K562 (cell line): ENCODE results near the gene CEMIP. TPM values are rescaled to one million over a fixed set of nuclear protein-coding genes. Genes with fewer than 3 reads are reported as not detected.

Source experiments
- BRD9 ChIP-seq: fragments of 450-650 bp; IDR thresholded peaks from 2 replicates; pipeline ENCODE4 v1.6.1; 2018; ENCODE audit warnings: low read depth; ENCODE audit not compliant: partially characterized antibody
- CBFA2T3 ChIP-seq: fragments of 450-650 bp; IDR thresholded peaks from 2 replicates; pipeline ENCODE4 v1.6.1; 2017
- CHD1 ChIP-seq: fragments of 200-600 bp; sonication (generic); IDR thresholded peaks from one replicate; pipeline ENCODE4 v1.6.1; 2012; ENCODE audit warnings: mild to moderate bottlenecking, moderate library complexity, low read length, inconsistent platforms
- CHD4 ChIP-seq: fragments of 200-600 bp; sonication (generic); IDR thresholded peaks from 3 replicates; pipeline ENCODE4 v1.6.1; 2012; ENCODE audit warnings: low read depth, mild to moderate bottlenecking, mixed read lengths, low read length, inconsistent platforms; ENCODE audit not compliant: insufficient read depth, insufficient replicate concordance, poor library complexity, severe bottlenecking
- CREM ChIP-seq: IDR thresholded peaks from 2 replicates; pipeline ENCODE4 v1.6.1; 2014; ENCODE audit warnings: antibody characterized with exemption, low read depth
- DDX20 ChIP-seq: fragments of 450-650 bp; IDR thresholded peaks from 2 replicates; pipeline ENCODE4 v1.6.1; 2016; ENCODE audit warnings: missing genetic modification characterization, low read depth, mild to moderate bottlenecking, missing compliant biosample characterization, moderate library complexity
- DPF2 ChIP-seq: fragments of 450-650 bp; IDR thresholded peaks from 2 replicates; pipeline ENCODE4 v1.6.1; 2016
- EGR1 ChIP-seq: fragments of 450-650 bp; conservative IDR thresholded peaks from 2 replicates; pipeline ENCODE4 v1.6.1; 2017; ENCODE audit warnings: mild to moderate bottlenecking
- FOSL1 ChIP-seq: fragments of 200-800 bp; sonication (Bioruptor generic); conservative IDR thresholded peaks from 2 replicates; pipeline ENCODE4 v1.6.1; 2016; ENCODE audit warnings: missing genetic modification characterization, missing compliant biosample characterization
- FOXJ2 ChIP-seq: fragments of 200-800 bp; sonication (Bioruptor generic); IDR thresholded peaks from 2 replicates; pipeline ENCODE4 v1.6.1; 2016; ENCODE audit warnings: missing genetic modification characterization, missing compliant biosample characterization
- GATA2 ChIP-seq: sonication (generic); formaldehyde crosslinking; IDR thresholded peaks from 2 replicates; pipeline ENCODE4 v1.4.0; 2020; ENCODE audit warnings: mild to moderate bottlenecking, missing genetic modification reagents
- HIVEP1 ChIP-seq: fragments of 250-450 bp; sonication (Bioruptor Pico); IDR thresholded peaks from 2 replicates; pipeline ENCODE4 v1.4.0; 2020; ENCODE audit warnings: mild to moderate bottlenecking
- MAZ ChIP-seq, 2 experiments: fragments of 450-650 bp in 1 of 2; sonication (generic) in 1 of 2; formaldehyde crosslinking; IDR thresholded peaks in 1 of 2; conservative IDR thresholded peaks in 1 of 2; 2 replicates each; pipeline versions ENCODE4 v1.4.0 to v1.5.0; 2020; ENCODE audit warnings: mild to moderate bottlenecking in 1 of 2, missing genetic modification reagents in 1 of 2
- PCBP1 ChIP-seq: fragments of 200-400 bp; formaldehyde crosslinking; IDR thresholded peaks from 2 replicates; pipeline ENCODE4 v1.6.1; 2018; ENCODE audit warnings: mild to moderate bottlenecking, low read depth, low read length; ENCODE audit not compliant: poor library complexity, severe bottlenecking
- PHF20 ChIP-seq: fragments of 450-650 bp; IDR thresholded peaks from 2 replicates; pipeline ENCODE4 v1.6.1; 2018; ENCODE audit not compliant: partially characterized antibody
- POLR2A ChIP-seq: fragments of 450-650 bp; conservative IDR thresholded peaks from 2 replicates; pipeline ENCODE4 v1.6.1; 2016
- POLR2B ChIP-seq: fragments of 450-650 bp; IDR thresholded peaks from 2 replicates; pipeline ENCODE4 v1.6.1; 2018; ENCODE audit warnings: low read depth; ENCODE audit not compliant: partially characterized antibody
- ZBTB17 ChIP-seq: fragments of 450-650 bp; formaldehyde crosslinking; IDR thresholded peaks from 2 replicates; pipeline ENCODE4 v1.4.0; 2020; ENCODE audit warnings: mild to moderate bottlenecking
- ZC3H4 ChIP-seq: sonication (generic); formaldehyde crosslinking; IDR thresholded peaks from 2 replicates; pipeline ENCODE4 v1.9.0; 2021; ENCODE audit warnings: missing genetic modification reagents, borderline replicate concordance
- ZNF224 ChIP-seq: sonication (generic); formaldehyde crosslinking; IDR thresholded peaks from 2 replicates; pipeline ENCODE4 v1.8.0; 2022; ENCODE audit warnings: mild to moderate bottlenecking, missing genetic modification reagents
- ZNF707 ChIP-seq: fragments of 250-450 bp; sonication (Bioruptor Pico); conservative IDR thresholded peaks from 2 replicates; pipeline ENCODE4 v1.8.0; 2022; ENCODE audit warnings: inconsistent platforms, mild to moderate bottlenecking, moderate library complexity
- polyA plus RNA-seq, 8 experiments: library from polyadenylated mRNA; depleted of rRNA in 4 of 8; stranded (reverse) in 5 of 8; unstranded in 3 of 8; fragments of >200 nt; fragmentation: Nextera tagmentation in 2 of 8; fragmentation: Illumina TruSeq in 1 of 8; extraction: Ambion mirVana in 2 of 8; extraction: Trizol in 1 of 8; gene quantifications; 2 replicates each; pipeline versions ENCODE4 v1.2.1 to v1.2.3, GENCODE V29; 2011 to 2014; ENCODE audit warnings: inconsistent platforms in 1 of 8, missing spikeins in 1 of 8
- total RNA-seq, 7 experiments: library from RNA; depleted of rRNA in 6 of 7; stranded (reverse); fragments of >200 nt in 6 of 7; fragmentation: Illumina TruSeq in 2 of 7; extraction: Trizol in 2 of 7; gene quantifications; 2 replicates each; pipeline versions ENCODE4 v1.2.1 to v1.2.3, GENCODE V29; 2011 to 2021; ENCODE audit warnings: low replicate concordance in 1 of 7
- TF ChIP-seq, protein P1 (sequence below): fragments of 250-450 bp; sonication (Bioruptor Pico); IDR thresholded peaks from 2 replicates; pipeline ENCODE4 v1.8.0; 2021; ENCODE audit warnings: mild to moderate bottlenecking, moderate library complexity
- TF ChIP-seq, protein P2 (sequence below): fragments of 450-650 bp; IDR thresholded peaks from 2 replicates; pipeline ENCODE4 v1.6.1; 2016; ENCODE audit warnings: low read depth, mild to moderate bottlenecking, moderate library complexity
- TF ChIP-seq, protein P3 (sequence below): sonication (generic); formaldehyde crosslinking; IDR thresholded peaks from 2 replicates; pipeline ENCODE4 v1.8.0; 2022; ENCODE audit warnings: mild to moderate bottlenecking, missing genetic modification reagents

CEMIP gene
- total and polyA plus RNA-seq, 9 of the 15 experiments (the other 6 are each of a cell fraction or from before 2014, with no cell fraction given): 0.33 TPM; not detected in 8

DNA sequence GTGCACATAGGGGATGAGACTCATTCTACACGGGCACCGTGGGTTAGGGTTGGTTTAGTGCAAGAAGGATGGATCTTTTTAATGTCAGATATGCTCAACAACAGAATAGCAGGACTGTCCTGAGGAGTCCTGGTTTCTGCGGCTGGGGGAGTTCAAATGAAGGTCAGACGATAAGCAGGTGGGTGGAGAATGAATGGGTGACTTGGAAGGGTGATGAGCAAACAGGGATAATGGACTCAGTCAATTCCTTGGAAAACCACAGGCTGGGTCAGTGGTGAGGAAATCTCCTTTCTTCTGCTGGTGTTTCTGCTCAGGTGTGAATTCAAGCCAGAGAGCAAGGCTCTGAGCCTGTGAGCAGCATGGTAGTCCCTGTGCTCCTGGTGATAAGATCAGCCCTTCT lies 150.5 kb downstream of the CEMIP start (continued):
- TF ChIP-seq BRD9: no peak
- TF ChIP-seq, protein P1, sequence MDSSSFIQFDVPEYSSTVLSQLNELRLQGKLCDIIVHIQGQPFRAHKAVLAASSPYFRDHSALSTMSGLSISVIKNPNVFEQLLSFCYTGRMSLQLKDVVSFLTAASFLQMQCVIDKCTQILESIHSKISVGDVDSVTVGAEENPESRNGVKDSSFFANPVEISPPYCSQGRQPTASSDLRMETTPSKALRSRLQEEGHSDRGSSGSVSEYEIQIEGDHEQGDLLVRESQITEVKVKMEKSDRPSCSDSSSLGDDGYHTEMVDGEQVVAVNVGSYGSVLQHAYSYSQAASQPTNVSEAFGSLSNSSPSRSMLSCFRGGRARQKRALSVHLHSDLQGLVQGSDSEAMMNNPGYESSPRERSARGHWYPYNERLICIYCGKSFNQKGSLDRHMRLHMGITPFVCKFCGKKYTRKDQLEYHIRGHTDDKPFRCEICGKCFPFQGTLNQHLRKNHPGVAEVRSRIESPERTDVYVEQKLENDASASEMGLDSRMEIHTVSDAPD: no peak
- TF ChIP-seq MAZ (CRISPR knock-in tag; conservative IDR thresholded peaks at IDR 0.05 in 1 of 2, IDR thresholded peaks at IDR 0.05 in 1 of 2): no peak
- TF ChIP-seq, protein P2, sequence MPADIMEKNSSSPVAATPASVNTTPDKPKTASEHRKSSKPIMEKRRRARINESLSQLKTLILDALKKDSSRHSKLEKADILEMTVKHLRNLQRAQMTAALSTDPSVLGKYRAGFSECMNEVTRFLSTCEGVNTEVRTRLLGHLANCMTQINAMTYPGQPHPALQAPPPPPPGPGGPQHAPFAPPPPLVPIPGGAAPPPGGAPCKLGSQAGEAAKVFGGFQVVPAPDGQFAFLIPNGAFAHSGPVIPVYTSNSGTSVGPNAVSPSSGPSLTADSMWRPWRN: no peak
- no peak for TF ChIP-seq ZNF224
- TF ChIP-seq ZC3H4 (CRISPR knock-in tag): no peak
- peak; percentile 55; the same call in 1 of the 2 replicates for TF ChIP-seq EGR1
- TF ChIP-seq POLR2B: no peak
- TF ChIP-seq, protein P3, sequence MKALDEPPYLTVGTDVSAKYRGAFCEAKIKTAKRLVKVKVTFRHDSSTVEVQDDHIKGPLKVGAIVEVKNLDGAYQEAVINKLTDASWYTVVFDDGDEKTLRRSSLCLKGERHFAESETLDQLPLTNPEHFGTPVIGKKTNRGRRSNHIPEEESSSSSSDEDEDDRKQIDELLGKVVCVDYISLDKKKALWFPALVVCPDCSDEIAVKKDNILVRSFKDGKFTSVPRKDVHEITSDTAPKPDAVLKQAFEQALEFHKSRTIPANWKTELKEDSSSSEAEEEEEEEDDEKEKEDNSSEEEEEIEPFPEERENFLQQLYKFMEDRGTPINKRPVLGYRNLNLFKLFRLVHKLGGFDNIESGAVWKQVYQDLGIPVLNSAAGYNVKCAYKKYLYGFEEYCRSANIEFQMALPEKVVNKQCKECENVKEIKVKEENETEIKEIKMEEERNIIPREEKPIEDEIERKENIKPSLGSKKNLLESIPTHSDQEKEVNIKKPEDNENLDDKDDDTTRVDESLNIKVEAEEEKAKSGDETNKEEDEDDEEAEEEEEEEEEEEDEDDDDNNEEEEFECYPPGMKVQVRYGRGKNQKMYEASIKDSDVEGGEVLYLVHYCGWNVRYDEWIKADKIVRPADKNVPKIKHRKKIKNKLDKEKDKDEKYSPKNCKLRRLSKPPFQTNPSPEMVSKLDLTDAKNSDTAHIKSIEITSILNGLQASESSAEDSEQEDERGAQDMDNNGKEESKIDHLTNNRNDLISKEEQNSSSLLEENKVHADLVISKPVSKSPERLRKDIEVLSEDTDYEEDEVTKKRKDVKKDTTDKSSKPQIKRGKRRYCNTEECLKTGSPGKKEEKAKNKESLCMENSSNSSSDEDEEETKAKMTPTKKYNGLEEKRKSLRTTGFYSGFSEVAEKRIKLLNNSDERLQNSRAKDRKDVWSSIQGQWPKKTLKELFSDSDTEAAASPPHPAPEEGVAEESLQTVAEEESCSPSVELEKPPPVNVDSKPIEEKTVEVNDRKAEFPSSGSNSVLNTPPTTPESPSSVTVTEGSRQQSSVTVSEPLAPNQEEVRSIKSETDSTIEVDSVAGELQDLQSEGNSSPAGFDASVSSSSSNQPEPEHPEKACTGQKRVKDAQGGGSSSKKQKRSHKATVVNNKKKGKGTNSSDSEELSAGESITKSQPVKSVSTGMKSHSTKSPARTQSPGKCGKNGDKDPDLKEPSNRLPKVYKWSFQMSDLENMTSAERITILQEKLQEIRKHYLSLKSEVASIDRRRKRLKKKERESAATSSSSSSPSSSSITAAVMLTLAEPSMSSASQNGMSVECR (CRISPR knock-in tag): no peak
- no peak for TF ChIP-seq CHD4
- TF ChIP-seq ZNF707 (CRISPR knock-in tag): no peak
- TF ChIP-seq HIVEP1: no peak
- 0 out of 2 replicates have a peak, but pooled peaks have one; percentile 35 for TF ChIP-seq DPF2
- TF ChIP-seq CHD1: no peak
- TF ChIP-seq FOSL1 (tag): peak; percentile 42; the same call in 1 of the 2 replicates
- TF ChIP-seq FOXJ2 (tag): no peak
- no peak for TF ChIP-seq PCBP1
- no peak for TF ChIP-seq POLR2A
- TF ChIP-seq CBFA2T3: peak; percentile 53
- no peak for TF ChIP-seq PHF20
- no peak for TF ChIP-seq GATA2 (CRISPR knock-in tag)
- TF ChIP-seq DDX20 (tag): no peak
- no peak for TF ChIP-seq CREM
- no peak for TF ChIP-seq ZBTB17 (CRISPR knock-in tag)
